KMS-11 (cell line): ENCODE measurements around the gene FAM193A.

Experiments used
- H2AFZ ChIP-seq: fragments of 200-600 bp; sonication (generic); 2 replicates; pipeline ENCODE4 v1.6.1; 2016; ENCODE audit warnings: antibody characterized with exemption, mixed run types, low read depth
- H3K27ac ChIP-seq: fragments of 200-600 bp; sonication (generic); 2 replicates; pipeline ENCODE4 v1.6.1; 2016; ENCODE audit warnings: mild to moderate bottlenecking, mixed run types
- H3K27me3 ChIP-seq: fragments of 200-600 bp; sonication (generic); 2 replicates; pipeline ENCODE4 v1.6.1; 2017; ENCODE audit warnings: mild to moderate bottlenecking, low read depth, mixed run types, moderate library complexity; ENCODE audit not compliant: insufficient read depth
- H3K36me3 ChIP-seq: fragments of 200-600 bp; sonication (generic); 2 replicates; pipeline ENCODE4 v1.6.1; 2017; ENCODE audit warnings: mild to moderate bottlenecking, mixed run types; ENCODE audit not compliant: insufficient read depth
- H3K4me1 ChIP-seq: fragments of 200-600 bp; sonication (generic); 2 replicates; pipeline ENCODE4 v1.6.1; 2016; ENCODE audit warnings: mild to moderate bottlenecking, low read depth, mixed run types; ENCODE audit not compliant: poor library complexity, severe bottlenecking
- H3K4me2 ChIP-seq: fragments of 200-600 bp; sonication (generic); 2 replicates; pipeline ENCODE4 v1.7.0; 2016; ENCODE audit warnings: mild to moderate bottlenecking, mixed run types
- H3K4me3 ChIP-seq: fragments of 200-600 bp; sonication (generic); IDR thresholded peaks from 2 replicates; pipeline ENCODE4 v1.6.1; 2017; ENCODE audit warnings: low read depth, low read length, mixed read lengths; ENCODE audit not compliant: insufficient read depth
- H3K79me2 ChIP-seq: fragments of 200-600 bp; sonication (generic); 2 replicates; pipeline ENCODE4 v1.6.1; 2016; ENCODE audit warnings: low read depth, mixed run types; ENCODE audit not compliant: insufficient read depth
- H3K9ac ChIP-seq: fragments of 200-600 bp; sonication (generic); 2 replicates; pipeline ENCODE4 v1.6.1; 2016; ENCODE audit warnings: mild to moderate bottlenecking, mixed run types
- H4K20me1 ChIP-seq: fragments of 200-600 bp; sonication (generic); 2 replicates; pipeline ENCODE4 v1.6.1; 2016; ENCODE audit warnings: mild to moderate bottlenecking, mixed run types; ENCODE audit not compliant: insufficient read depth
- CTCF ChIP-seq: fragments of 200-600 bp; sonication (generic); conservative IDR thresholded peaks from 2 replicates; pipeline ENCODE4 v1.6.1; 2017; ENCODE audit warnings: low read depth, mild to moderate bottlenecking, antibody characterized with exemption, low read length, moderate library complexity, mixed read lengths

FAM193A gene

GRCh38 chr4:2696423-2696822 is 160.0 kb downstream of the FAM193A start:
- Histone ChIP-seq H3K79me2 (no peaks in the 10 kb centered on the region), H3K27ac (peak overlapping the region; percentile 82), H3K4me2 (peak overlapping the region; percentile 78), H3K9ac (peak overlapping the region; percentile 47; the same call in 1 of the 2 replicates), H3K4me3 (no peak overlapping the region), H3K27me3 (no peaks in the 10 kb centered on the region), H3K4me1 (peaks cover 32% of the 10 kb centered on the region), H4K20me1 (no peaks in the 10 kb centered on the region), H3K36me3 (no peaks in the 10 kb centered on the region), H2AFZ (no peak overlapping the region)
- TF ChIP-seq CTCF: 0 out of 2 replicates have a peak, but pooled peaks have one; percentile 16

- Histone ChIP-seq H3K27me3 (no peaks in the 10 kb centered on the region), H2AFZ (no peak overlapping the region), H4K20me1 (no peaks in the 10 kb centered on the region), H3K9ac (no peak overlapping the region), H3K27ac (no peak overlapping the region), H3K36me3 (no peaks in the 10 kb centered on the region), H3K4me2 (no peak overlapping the region), H3K79me2 (no peaks in the 10 kb centered on the region), H3K4me1 (peaks cover 32% of the 10 kb centered on the region), H3K4me3 (no peak overlapping the region)
- no peak for TF ChIP-seq CTCF
These were observed 161.6 kb downstream of the FAM193A start for GRCh38 chr4:2697995-2698414.

- Histone ChIP-seq H3K27ac (no peak overlapping the region), H3K9ac (no peak overlapping the region), H3K79me2 (no peaks in the 10 kb centered on the region), H3K27me3 (no peaks in the 10 kb centered on the region), H3K36me3 (no peaks in the 10 kb centered on the region), H3K4me2 (no peak overlapping the region), H3K4me1 (peaks cover 32% of the 10 kb centered on the region), H2AFZ (no peak overlapping the region), H3K4me3 (no peak overlapping the region), H4K20me1 (no peaks in the 10 kb centered on the region)
- no peak for TF ChIP-seq CTCF
These were observed 162.1 kb downstream of the FAM193A start for GRCh38 chr4:2698504-2698903.

- Histone ChIP-seq H3K27me3 (no peaks in the 10 kb centered on the region), H3K36me3 (no peaks in the 10 kb centered on the region), H3K4me2 (no peak overlapping the region), H3K4me1 (peaks cover 32% of the 10 kb centered on the region), H2AFZ (no peak overlapping the region), H3K9ac (no peak overlapping the region), H3K4me3 (no peak overlapping the region), H4K20me1 (no peaks in the 10 kb centered on the region), H3K27ac (no peak overlapping the region), H3K79me2 (no peaks in the 10 kb centered on the region)
- no peak for TF ChIP-seq CTCF
These were observed 162.6 kb downstream of the FAM193A start for GRCh38 chr4:2698951-2699505.
